OCI-LY3 (cell line): ENCODE results near the gene DYRK1A.

Experiments
- H2AFZ ChIP-seq: fragments of 200-600, 300-600 bp; shearing (Covaris generic); 2 replicates; pipeline ENCODE4 v1.6.0; 2014; ENCODE audit warnings: antibody characterized with exemption, low read depth, low read length
- H3K27ac ChIP-seq: fragments of 200-600, 300-600 bp; sonication (generic); 2 replicates; pipeline ENCODE4 v1.5.1; 2014; ENCODE audit warnings: mild to moderate bottlenecking, low read length, moderate library complexity, mixed read lengths
- H3K27me3 ChIP-seq: fragments of 200-600, 300-600 bp; sonication (generic); 2 replicates; pipeline ENCODE4 v1.6.1; 2014; ENCODE audit warnings: low read depth, low read length, mixed read lengths
- H3K36me3 ChIP-seq: fragments of 200-600, 300-600 bp; sonication (generic); replicated peaks from 2 replicates; pipeline ENCODE3; 2014; ENCODE audit warnings: low read depth, low read length, mixed read lengths
- H3K4me1 ChIP-seq: fragments of 300-600, 200-600 bp; sonication (generic); 2 replicates; pipeline ENCODE4 v1.6.1; 2014; ENCODE audit warnings: low read length, mixed read lengths
- H3K4me2 ChIP-seq: fragments of 200-600, 300-600 bp; sonication (generic); 2 replicates; pipeline ENCODE4 v1.6.1; 2014; ENCODE audit warnings: low read length, mixed read lengths
- H3K4me3 ChIP-seq: fragments of 300-600, 200-600 bp; sonication (generic); 2 replicates; pipeline ENCODE4 v1.5.1; 2014; ENCODE audit warnings: antibody characterized with exemption, mild to moderate bottlenecking, low read length, moderate library complexity
- H3K79me2 ChIP-seq: fragments of 300-600, 200-600 bp; shearing (Covaris generic); 2 replicates; pipeline ENCODE4 v1.6.1; 2014; ENCODE audit warnings: mild to moderate bottlenecking, low read length, mixed read lengths
- H3K9ac ChIP-seq: fragments of 300-600, 200-600 bp; shearing (Covaris generic); 2 replicates; pipeline ENCODE4 v1.6.0; 2014; ENCODE audit warnings: mild to moderate bottlenecking, low read length, moderate library complexity
- H3K9me3 ChIP-seq: fragments of 200-600, 300-600 bp; shearing (Covaris generic); 2 replicates; pipeline ENCODE4 v1.6.1; 2014; ENCODE audit warnings: low read length, mixed read lengths; ENCODE audit not compliant: insufficient read depth
- H4K20me1 ChIP-seq: fragments of 200-600, 300-600 bp; sonication (generic); 2 replicates; pipeline ENCODE4 v1.6.1; 2016; ENCODE audit warnings: low read length, mixed read lengths; ENCODE audit not compliant: insufficient read depth
- CTCF ChIP-seq: fragments of 200-600, 300-600 bp; sonication (generic); IDR thresholded peaks from 2 replicates; pipeline ENCODE4 v1.5.1; 2014; ENCODE audit warnings: antibody characterized with exemption, low read length, low read depth
- EZH2phosphoT487 ChIP-seq: fragments of 200-600 bp; shearing (Covaris generic); IDR thresholded peaks from 2 replicates; pipeline ENCODE4 v1.6.1; 2018; ENCODE audit warnings: antibody characterized with exemption, mixed run types, low read depth

The DYRK1A gene

DNA sequence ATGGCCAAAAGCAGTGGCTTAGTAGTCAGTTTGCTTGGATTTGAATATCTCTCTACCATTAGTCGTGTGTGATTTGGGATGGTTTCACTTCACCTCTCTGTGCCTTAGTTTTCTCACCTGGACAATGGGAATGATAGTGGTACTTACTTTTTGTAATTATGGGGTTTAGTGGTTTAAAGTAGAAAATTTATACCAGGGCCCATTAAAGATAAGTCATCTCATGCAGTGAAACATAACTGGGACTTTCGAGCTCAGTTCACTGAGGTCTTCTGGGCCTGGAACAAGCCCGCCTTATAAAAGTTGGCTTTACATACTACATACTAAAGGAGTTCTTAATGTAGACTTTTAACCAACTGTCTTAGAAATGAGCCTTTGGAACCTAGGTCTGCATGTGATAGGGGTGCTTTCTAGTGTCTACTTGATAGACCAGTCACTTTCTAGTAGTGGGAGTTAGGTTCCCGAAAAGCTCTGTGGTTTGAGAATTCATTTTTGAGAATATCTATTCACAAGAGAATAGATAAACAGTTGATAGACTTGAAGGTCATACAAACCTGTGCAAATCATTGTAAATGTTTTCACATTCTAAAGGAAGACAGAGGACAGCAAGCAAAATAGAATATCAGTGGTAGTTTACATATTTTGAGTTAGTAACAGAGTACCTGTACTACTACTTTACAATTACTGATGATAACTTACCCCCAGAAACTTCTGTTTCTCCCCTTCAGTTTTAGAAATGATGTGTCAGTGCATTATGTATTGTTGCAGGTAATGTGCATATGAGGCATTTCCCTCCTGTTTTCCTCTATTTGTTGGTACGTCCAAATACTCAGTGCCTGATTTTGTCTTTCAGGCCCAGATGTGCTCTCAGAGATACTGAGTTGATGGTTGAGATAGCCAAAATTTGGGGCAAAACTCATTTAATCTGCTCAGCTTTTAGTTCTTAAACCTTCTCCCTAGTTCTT, 48.0 kb downstream of the DYRK1A start:
- Histone ChIP-seq H3K4me3 (no peak overlapping the region), H3K79me2 (peaks cover 99% of the 10 kb centered on the region), H3K27ac (no peak overlapping the region; the same call in 1 of the 2 replicates), H3K36me3 (no peaks in the 10 kb centered on the region), H4K20me1 (peaks cover 91% of the 10 kb centered on the region), H3K27me3 (no peaks in the 10 kb centered on the region), H3K4me1 (peaks cover 35% of the 10 kb centered on the region), H3K9ac (no peak overlapping the region), H2AFZ (no peak overlapping the region), H3K4me2 (peak overlapping the region; percentile 16), H3K9me3 (no peaks in the 10 kb centered on the region)
- TF ChIP-seq EZH2phosphoT487 (no peak), CTCF (no peak)

DNA sequence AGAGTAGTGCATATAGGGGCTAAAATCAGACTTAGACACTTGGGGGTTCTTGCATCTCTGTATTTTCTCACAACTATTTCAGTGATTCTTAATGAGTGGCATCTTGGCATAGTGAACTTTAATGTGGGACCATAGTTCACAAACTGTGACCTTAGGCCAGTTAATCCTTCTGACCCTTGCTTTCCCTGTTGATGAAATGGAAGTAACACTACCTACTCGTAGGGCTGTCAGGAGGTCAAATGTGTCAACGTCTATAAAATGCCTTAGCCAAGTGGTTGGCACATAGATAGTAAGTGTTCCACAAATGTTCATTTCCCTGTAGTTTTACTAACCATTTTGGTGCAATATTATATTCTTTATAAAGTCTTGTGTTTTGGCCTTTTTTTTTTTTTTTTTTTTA, 49.4 kb downstream of the DYRK1A start:
- Histone ChIP-seq H3K4me1 (peaks cover 35% of the 10 kb centered on the region), H3K27me3 (no peaks in the 10 kb centered on the region), H3K27ac (no peak overlapping the region), H3K9ac (no peak overlapping the region), H3K9me3 (no peaks in the 10 kb centered on the region), H3K4me3 (no peak overlapping the region), H2AFZ (no peak overlapping the region), H3K79me2 (peaks cover 99% of the 10 kb centered on the region), H4K20me1 (peaks cover 94% of the 10 kb centered on the region), H3K4me2 (no peak overlapping the region), H3K36me3 (no peaks in the 10 kb centered on the region)
- no peak for TF ChIP-seq EZH2phosphoT487
- no peak for TF ChIP-seq CTCF

GRCh38 chr21:37416914-37417313, 50.3 kb downstream of the DYRK1A start:
- Histone ChIP-seq H3K4me1 (peaks cover 33% of the 10 kb centered on the region), H3K9me3 (no peaks in the 10 kb centered on the region), H3K9ac (no peak overlapping the region), H3K4me3 (no peak overlapping the region), H3K79me2 (peaks cover 95% of the 10 kb centered on the region), H2AFZ (no peak overlapping the region), H3K36me3 (no peaks in the 10 kb centered on the region), H3K4me2 (no peak overlapping the region), H3K27me3 (no peaks in the 10 kb centered on the region), H4K20me1 (peaks cover 92% of the 10 kb centered on the region), H3K27ac (no peak overlapping the region)
- TF ChIP-seq EZH2phosphoT487 (no peak), CTCF (no peak)

- no peak overlapping the region for H2AFZ ChIP-seq
- TF ChIP-seq EZH2phosphoT487 (no peak), CTCF (no peak)
- no peak overlapping the region for H3K4me2 ChIP-seq
- no peaks in the 10 kb centered on the region for H3K27me3 ChIP-seq
- H4K20me1 ChIP-seq, result peaks cover 83% of the 10 kb centered on the region
- no peak overlapping the region for H3K27ac ChIP-seq
- no peak overlapping the region for H3K4me3 ChIP-seq
- peaks cover 89% of the 10 kb centered on the region for H3K79me2 ChIP-seq
- peaks cover 5% of the 10 kb centered on the region for H3K36me3 ChIP-seq
- H3K4me1 ChIP-seq, result peaks cover 8% of the 10 kb centered on the region
- H3K9ac ChIP-seq, result no peak overlapping the region
- no peaks in the 10 kb centered on the region for H3K9me3 ChIP-seq
These were observed 52.8 kb downstream of the DYRK1A start for GRCh38 chr21:37419228-37419906.
